Tibial nerve (tissue), 3 donors: ENCODE measurements around the gene DNAL4.

ENCODE experiments used
- CTCF ChIP-seq, 5 experiments: fragments of 200-600 bp in 3 of 5; fragments of 450-650 bp in 2 of 5; sonication (generic) in 3 of 5; IDR thresholded peaks; one replicate each; pipeline ENCODE4 v1.5.1; 2016 to 2019; ENCODE audit warnings: antibody characterized with exemption in 5 of 5, mild to moderate bottlenecking in 3 of 5, moderate library complexity in 2 of 5
- POLR2A ChIP-seq, 2 donors: fragments of 450-650 bp; IDR thresholded peaks; one replicate each; pipeline ENCODE4 v1.6.1; 2017; ENCODE audit warnings: antibody characterized with exemption in 2 of 2, mild to moderate bottlenecking in 2 of 2, moderate library complexity in 2 of 2

- TF ChIP-seq POLR2A (IDR thresholded peaks at IDR 0.05) (no peak), CTCF (IDR thresholded peaks at IDR 0.05) (no peak)
Measured at GRCh38 chr22:38788021-38788816, 5.7 kb downstream of the DNAL4 start.
